NCI-H2196 (cell line): ENCODE results near the gene CLEC16A.
"Not testable (repeated sequence)": the region's sequence is repeated elsewhere in the genome, so short reads cannot be mapped to it uniquely, and the experiment has no call there.

ENCODE experiments used
- DNase-seq: peaks from one replicate; lab custom pipeline; 2025; ENCODE audit not compliant: unreplicated experiment; lab: John Stamatoyannopoulos, UW

The CLEC16A gene

DNA sequence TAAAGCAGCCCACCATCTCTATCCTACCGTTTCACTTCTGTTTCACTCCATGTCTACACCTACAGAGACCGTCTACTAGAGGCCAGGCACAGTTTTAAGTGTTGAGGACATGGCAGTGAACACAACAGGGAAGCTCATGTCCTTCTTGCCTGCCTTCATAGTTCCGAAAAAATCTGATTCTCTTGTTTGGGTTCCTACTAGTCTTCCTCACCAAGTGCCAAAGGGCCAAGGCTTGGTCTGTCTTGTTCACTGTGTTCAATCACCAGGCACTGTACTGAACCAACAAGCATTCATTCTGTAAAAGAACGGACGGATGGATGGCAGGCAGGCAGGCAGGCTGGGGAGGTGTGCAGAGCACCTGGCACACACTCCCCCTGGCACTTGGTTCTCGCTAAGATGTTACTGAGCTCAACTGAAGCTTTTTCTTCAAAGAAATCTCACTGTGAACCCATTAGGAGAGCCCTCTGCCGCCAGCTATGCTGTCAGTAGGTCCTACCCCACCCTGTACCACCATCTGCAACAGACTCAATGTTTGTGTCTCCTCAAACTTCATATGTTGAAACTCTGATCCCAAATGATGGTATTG, 4.6 kb upstream of the CLEC16A start:
- DNase-seq = no peak

DNA sequence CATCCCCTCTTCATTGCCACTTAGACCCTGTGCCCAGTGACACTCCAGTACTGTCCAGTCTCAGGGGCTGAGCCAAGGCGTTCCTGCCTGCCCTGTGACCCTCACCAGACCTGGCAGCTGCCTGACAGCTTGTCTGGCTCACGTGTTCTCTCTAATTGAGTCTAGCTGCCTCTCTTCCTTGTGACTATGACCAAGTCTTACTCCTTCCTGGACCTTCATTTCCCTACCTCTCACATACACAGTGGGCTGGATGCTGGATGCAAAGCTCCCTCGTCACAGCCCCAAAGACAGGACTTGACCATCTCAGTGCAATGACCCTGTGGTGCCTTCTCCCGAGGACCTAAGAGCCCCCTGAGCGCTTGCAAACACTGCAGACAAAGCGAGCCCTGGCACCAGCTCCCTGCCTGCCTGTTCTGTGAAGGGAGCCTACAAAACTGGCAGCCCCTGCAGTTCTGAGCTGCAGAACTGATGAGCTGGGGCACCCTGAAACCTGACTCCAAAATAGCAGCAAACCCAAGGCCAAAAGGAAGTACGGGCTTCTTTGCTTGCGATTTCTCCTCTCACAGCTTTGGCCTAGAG, 3.8 kb upstream of the CLEC16A start:
- DNase-seq = no peak

DNA sequence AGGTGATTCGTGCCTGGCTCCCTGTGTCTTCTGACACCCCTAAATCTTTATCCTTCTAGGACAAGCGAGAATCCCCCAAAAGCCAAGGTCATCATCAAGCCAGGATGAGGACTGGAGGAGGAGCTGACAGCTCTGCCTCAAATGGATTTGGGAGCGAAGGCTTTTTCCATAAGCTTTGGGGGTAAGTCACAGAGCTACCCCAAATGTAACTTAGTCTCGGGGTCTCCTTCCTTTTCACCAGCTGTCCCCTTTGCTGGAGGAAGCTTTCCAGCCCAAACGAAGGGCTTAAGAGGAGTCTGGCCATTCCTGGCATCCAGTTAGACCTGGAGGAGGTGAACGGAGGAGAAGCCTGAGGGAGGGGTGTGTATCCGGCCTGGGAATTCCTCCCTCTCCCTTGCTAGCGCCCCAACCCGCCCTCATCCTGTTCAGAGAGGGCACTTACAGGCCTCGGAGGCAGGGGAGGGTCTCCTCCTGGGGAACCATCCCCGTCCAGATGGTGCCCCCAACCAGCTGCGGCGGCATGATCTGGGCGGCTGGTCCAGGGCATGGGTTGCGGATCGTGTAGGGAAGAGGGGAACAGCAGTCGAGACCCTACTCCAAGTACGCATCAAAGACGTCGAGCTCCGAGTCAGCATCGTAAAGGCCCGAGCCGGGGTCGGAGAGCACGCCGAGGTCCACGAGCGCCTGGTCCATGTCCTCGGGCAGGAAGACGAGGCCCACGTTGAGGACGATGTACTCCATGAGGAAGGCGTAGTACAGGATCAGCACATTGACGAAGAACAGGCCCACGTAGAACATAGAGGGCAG, 3.0 kb upstream of the CLEC16A start:
- DNase-seq = no peak

DNA sequence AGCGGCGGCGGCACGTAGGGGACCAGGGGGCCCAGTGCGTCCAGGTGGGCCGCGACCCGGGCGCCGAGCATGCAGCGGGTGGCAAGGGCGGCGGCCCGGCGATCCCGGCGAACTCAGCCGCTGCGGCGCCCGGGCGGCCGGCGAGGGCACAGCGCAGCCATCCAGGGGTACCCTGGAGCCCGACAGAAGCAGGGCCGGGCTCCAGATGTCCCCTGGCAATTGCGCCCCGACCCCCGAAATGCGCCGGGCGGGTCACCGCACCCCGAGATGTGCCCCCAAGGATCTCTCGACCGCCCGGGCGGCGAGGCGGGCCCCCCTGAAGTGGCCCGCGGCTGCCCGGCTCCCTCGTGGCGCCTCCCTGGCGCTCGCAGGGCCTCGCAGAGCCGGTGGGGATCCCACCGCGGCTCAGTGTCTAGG, 2.4 kb upstream of the CLEC16A start:
- not testable (repeated sequence) for DNase-seq

DNA sequence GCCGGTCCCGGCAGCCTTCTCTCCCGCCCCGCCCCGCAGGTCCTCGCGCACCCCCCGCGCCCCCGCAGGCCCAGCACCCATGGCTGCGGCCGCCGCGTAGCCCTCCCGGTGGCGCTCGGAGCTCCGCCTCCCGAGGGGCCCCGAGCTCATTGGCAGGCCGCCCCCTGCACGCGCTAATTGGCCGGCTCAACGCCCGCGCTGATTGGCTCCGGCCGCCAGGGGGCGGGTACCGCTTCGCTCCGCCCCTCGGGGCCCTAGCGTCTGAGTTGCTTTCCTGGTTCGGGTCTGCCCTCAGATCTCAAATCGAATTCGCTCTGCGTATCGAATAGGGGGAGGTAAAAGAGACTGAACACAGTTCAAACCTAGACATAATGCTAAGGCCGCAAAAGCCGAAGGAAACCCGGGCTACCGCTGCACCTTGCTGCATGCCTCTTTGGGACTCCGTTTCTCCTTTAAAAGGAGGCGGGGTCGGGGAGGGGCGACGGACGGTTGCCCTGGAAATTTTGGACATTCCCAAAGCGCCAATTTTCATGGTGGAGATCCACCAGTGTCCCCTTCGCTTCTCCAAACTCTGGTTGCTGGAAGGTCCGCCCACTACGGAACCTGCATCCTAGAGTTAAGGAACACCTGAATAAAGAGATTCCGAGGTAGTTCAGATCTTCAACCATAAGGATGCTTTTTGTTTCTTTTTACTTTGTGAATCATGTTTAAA, 1.9 kb upstream of the CLEC16A start, which contains the start of gene DEXI:
Gene DEXI (minus strand): TSS at position 117 of the 712 bp plus-strand sequence. CDS start 463 bp downstream, outside the sequence.
- DNase-seq = peak; percentile 96

DNA sequence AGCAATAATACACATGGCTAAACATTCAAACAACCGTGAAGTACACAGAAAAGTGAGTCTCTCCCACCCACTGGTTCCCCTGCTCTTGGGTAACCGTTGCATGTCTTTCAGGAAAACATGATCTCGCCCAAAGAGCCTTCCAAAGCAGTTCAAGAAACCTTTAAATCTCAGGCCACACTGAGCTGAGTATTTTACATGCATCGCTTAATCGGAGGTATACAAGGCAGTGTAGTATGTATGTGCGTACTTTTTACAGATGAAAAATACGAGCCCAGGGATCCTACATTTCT, 1.4 kb upstream of the CLEC16A start:
- DNase-seq = no peak

DNA sequence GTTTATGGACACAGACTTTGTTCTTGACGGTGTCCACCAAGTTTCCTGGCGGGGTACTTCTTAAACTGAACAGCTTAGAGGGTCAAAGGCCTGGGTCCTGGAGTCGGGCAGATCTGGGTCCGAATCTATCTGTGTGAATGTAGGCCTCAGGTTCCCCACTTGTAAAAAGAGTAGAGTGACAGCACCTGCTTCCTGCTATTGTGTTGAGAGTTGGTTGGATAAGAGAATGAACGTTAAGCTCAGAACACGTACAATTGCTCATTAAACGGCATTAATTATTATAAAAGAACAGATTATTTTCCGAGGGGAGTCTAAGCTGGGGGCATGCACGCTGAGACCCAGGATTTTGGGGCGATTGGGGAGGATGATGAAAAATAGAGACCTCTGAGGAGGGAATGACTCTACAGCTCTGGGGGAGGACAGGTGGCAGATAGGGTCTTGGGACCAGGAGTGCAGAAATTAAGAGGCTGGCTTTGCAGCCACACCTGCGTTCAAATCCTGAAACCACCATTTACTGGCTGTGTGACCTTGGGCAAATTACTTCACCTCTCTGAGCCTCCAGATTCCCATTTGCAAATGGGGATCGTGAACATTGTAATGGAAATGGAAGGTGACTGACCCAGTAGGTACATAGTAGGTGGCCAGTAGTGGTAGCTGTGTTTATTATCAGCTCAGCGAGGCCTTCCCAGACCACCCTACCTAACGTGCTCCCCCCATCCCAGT, 862 bp downstream of the CLEC16A start:
- no peak for DNase-seq

DNA sequence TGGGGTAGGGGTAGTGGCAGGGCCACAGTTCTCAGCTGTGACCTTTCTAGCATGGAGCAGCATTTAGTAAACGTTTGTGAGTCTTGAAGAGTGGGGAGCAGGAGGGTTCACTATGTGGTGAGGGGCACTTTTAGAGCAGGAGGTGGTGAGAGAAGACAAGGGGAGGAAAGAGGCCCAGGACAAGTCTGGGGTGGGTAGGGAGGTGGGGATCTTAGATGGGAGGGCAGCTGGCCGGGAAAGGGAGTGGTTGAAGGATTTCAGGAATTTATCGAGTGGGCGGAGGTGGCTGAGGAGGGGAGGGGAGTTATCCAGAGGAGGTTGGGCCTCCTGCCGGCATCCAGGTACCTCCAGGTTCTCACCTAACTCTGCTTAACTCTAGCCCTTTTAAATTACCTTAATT, 1.9 kb downstream of the CLEC16A start:
- DNase-seq = no peak

DNA sequence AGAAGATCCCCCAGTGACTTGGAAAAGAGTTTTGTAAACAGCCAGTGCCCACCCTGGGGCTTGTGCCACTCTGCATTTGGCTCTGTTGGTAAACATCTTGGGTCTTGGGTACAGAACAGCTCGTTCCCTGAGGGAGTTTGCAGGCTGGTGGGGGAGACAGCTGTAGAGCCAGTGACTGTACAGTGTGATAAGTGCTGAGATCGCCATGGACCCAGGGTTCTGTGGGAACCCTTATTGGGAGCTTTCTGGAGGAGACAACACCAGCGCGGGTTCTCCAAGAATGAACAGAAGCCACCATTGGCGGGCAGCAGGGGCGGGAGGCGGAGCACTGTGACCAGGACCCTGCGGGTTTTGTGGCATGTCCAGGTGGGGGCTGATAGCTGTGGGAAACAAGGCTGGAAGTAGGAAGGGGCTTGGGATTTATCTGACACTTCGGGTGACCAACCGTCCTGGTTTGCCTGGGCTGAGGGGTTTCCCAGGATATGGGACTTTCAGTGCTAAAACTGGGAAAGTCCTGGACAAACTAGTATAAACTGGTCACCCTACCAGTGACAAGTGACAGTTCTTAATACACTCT, 2.9 kb downstream of the CLEC16A start:
- DNase-seq = no peak

DNA sequence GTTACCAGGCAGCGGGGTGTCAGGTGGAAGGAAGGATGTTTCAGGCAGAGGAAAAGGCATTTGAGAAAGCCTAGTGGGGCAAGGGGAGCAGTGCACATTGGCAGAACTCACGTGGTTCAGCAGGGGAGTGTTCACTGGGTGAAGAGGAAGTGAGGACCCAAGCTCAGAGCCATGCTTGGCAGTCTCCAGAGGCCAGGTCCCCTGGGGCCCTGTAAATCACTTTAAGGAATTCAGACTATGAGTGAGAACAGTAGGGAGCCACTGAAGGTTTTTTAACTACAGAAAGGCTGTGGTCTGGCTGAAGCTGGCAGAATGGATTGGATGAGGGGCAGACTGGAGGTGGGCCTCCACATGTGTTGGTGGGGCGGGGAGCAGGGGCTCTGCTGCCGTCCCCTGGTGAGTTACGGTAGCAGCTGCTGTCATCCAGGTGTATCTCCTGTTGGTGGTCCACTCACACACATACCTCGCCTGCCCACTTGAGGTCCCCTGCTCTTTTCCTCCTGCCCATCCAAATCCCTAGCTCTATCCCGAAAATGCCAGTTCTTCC, 5.1 kb downstream of the CLEC16A start:
- DNase-seq = no peak

DNA sequence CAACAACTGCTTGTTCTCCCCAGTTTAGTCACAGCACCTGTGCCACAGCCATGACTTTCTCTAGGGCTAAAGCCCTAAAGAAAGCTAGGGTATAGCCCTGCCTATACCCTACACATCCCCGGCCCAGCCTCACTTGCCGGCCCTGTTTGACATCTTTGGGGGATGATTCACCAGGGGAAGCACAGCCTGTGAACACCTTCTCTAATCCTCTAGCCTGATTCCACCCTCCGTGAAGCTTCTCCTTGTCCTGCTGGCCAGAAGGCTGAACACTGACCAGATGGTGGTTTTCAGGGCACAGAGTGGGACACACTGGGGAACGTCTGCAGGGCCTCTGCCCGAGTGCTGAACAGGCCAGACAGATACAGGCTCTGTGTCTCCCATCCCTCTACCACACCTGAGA, 6.0 kb downstream of the CLEC16A start:
- no peak for DNase-seq

DNA sequence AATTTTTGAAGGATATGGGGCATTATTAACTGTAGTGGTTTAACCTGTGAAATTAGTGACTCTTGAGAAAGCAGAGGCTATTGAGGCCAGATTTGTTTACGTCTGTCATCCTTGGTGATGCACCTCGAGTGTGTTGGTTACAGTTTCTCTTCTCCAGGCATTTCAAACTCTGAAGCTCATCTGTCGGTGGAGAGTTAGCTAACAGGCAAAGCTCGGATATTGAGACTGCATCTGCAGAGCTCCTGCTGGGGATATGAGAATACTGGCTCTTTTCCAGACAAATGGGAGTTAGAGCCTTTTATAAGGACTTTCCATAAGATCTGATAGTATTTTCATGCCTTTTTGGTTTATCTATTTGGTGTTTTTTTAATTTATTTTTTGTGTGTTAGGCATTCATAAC, 6.7 kb downstream of the CLEC16A start:
- no peak for DNase-seq

DNA sequence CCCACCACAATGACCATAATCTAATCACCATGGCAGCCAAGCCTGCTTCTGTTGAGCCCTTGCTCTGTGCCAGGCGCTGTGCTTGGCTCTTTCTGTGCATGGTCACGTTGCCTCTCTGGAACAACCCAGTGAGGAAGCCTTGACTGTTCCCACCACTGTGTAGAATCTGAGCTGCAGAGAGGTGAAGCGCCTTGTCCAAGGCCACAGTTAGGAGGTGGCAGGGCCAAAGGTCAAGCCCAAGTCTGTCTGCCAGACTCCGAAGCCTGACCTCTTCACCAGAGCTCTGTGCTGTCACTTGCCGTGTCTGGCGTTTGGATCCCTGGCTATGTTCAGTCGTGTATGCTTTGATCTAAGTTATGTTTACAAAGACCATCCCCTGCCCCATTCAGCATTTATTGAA, 10.5 kb downstream of the CLEC16A start:
- no peak for DNase-seq

DNA sequence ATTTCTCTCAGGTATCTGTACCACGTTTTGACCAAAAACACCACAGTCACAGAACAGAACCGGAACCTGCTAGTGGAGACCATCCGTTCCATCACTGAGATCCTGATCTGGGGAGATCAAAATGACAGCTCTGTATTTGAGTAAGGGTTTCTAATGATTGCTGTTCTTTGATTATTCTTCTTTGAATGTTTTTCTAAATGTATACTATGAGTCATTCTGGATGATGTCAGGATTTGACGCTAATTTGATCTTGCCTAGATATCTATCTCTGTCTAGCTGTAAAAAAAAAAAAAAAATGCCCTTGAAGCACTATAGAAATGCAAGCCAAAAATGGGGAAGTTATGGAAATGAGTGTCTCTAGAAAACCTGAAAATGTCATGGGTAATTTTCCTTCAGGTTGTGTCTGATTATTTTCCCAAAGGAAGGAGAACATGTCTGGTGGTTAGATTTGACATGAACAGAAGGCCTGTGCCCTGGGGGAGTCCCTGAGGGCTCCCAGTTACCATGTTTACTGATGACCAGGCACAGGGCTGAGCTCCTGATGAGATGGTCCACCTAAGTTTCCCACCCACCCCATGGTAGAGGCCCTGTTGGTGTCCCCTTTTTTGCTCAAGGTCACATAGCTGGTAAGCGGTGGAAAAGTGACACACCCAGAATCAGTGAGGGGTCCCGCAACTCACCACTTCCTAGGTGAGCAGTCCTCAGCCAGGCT, 13.6 kb downstream of the CLEC16A start:
- DNase-seq = no peak

DNA sequence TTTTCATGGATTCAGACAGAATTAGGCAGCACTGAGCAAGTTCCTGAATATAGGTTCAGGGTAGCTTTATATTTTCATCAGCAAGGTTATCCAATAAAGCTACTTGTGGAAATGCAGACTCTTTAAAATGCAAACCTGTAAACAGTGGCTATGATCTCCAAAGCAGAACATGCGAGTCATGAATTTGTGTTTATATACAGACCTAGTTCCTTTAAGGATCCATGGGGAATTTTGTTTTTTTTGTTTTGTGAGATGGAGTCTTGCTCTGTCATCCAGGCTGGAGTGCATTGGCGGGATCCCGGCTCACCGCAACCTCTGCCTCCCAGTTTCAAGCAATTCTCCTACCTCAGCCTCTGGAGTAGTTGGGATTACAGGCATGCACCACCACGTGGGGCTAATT, 14.8 kb downstream of the CLEC16A start:
- DNase-seq = no peak

DNA sequence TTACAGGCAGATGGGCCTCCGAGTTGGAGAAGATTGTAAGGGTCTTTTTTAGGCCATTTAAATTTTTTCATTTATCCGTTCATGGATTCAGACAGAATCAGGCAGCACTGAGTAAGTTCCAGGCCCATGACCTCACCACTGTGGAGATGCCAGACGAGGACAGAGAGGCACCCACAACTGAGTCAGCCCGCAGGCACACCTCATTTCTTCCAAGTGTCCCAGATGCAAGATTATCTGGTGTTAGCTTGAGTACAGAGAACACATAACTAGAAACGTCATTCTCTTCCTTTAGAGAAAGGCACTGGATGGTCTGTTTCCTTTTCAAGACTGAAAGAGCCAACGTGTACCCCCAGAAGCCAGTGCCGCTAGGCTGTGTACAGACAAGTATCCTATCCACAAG, 16.9 kb downstream of the CLEC16A start:
- DNase-seq = no peak

DNA sequence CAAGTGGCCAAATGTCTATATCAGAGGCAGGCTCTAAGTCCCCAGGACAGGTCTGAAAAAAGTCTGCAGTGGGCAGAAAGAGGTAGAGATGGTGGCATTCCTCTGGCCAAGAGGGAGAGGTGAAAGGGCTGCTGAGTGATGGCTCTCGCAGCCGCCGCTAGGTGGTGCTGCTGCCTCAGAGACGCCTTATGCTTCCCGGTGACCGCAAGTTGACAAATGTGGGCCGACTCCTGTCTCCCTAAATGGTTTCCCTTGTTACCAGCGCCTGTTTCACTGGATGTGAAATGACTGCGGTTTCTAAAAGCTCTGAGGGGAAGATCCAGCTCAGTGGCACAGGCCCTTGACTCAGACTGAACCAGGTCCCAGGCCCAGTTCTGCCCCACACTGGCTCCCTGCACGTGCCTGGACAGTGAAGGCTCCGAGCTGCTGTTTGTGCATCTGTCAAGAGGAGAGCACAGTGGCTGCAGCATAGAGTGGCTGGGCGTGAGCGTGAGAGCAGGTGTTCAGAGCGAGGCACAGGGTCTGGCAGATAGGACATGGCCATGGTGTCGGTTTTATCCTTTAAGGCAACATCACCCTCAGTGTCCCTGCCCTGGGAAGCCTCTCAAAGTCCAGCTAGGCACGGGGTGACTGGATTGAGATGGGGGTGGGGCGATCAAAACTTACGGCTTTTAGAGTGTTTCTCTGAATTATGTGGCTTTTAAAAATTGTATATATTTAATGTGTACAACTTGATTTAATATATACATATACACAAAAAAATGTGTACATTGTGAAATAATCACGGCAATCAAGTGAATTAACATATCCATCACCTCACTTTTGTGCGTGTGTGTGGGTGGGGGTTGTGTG, 19.9 kb downstream of the CLEC16A start:
- DNase-seq = peak; percentile 85

DNA sequence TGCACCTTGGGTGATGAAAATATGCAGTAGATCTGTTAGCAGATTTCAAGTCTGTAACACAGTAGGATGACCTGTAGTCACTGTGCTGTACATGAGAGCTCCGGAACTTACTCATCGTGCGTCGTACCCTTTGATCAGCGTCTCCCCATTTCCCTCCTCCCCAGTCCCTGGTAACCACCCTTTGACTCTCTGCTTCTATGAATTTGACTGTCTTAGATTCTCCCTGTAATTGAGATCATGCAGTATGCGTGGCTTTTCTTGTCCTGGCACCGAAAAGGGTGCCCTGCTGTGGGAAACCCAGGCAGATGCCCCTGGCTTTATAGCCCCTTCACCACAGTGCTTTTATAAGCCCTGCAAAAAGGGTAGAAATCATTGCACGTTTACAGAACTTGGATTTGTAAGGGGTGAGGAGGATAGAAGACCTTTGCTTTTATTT, 20.5 kb downstream of the CLEC16A start:
- no peak for DNase-seq

DNA sequence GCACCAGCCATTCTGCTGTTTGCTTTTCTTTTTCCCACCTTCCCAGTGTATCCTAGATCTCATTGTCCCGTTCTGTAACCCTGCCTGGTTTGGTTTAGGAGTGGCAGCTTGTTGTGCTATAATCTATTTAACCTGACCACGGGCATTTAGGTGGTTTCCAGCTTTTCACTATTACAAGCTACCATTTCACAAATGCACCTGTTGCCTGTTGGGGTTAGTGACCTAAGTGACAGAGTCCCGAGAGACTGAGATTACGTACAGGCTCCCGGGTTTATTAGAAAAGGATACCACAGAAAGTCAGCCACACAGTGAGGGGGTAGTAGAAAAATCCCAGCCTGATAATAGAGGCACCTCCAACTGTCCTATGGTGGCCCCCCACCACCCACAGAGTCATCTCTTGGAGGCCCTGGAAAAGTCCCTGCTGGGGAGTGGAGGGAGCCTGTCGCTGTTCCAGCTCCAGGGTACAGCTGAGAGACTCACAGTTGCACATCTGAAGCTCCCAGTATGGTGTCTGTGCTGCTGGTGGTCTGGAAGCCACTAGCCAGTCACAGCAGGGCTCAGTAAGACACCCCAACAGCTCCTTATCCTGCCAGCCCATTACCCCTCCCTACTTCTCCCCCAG, 21.2 kb downstream of the CLEC16A start:
- no peak for DNase-seq
